ENCODE measurements around the gene ARPP21.
"Not testable (repeated sequence)": the region's sequence is repeated elsewhere in the genome, so short reads cannot be mapped to it uniquely, and the experiment has no call there.

Gene ARPP21

GRCh38 chr3:35639254-35640186, at the start of gene ARPP21:
Gene ARPP21 (plus strand): TSS chr3:35639525. CDS start chr3:35681752, 42,227 bp downstream.
- peaks cover 23% of the 10 kb centered on the region for H3K27me3 ChIP-seq (ENCODE audit: control insufficient read depth, insufficient read depth, low read length)
- H3K9ac ChIP-seq (ENCODE audit: low read length), result no peak within 1 kb of the TSS
- H3K4me3 ChIP-seq (ENCODE audit: low read length), result no peak within 1 kb of the TSS
- H3K9me3 ChIP-seq (ENCODE audit: control insufficient read depth, low read length), result no peaks in the 10 kb centered on the region
- H3K36me3 ChIP-seq (ENCODE audit: control insufficient read depth, insufficient read depth, low read length), result no peaks in the 10 kb centered on the region
- peaks cover 11% of the 10 kb centered on the region for H3K4me1 ChIP-seq (ENCODE audit: control insufficient read depth, insufficient read depth, low read length)

GRCh38 chr3:35592589-35593295, 46.6 kb upstream of the ARPP21 start:
- no peak overlapping the region for H3K9ac ChIP-seq (ENCODE audit: low read length)
- no peaks in the 10 kb centered on the region for H3K4me1 ChIP-seq (ENCODE audit: control insufficient read depth, insufficient read depth, low read length)
- H3K27me3 ChIP-seq (ENCODE audit: control insufficient read depth, insufficient read depth, low read length), result no peaks in the 10 kb centered on the region
- H3K9me3 ChIP-seq (ENCODE audit: control insufficient read depth, low read length), result no peaks in the 10 kb centered on the region
- H3K4me3 ChIP-seq (ENCODE audit: low read length), result no peak overlapping the region
- no peaks in the 10 kb centered on the region for H3K36me3 ChIP-seq (ENCODE audit: control insufficient read depth, insufficient read depth, low read length)

GRCh38 chr3:35594739-35595138, 44.6 kb upstream of the ARPP21 start:
- no peaks in the 10 kb centered on the region for H3K9me3 ChIP-seq (ENCODE audit: control insufficient read depth, low read length)
- H3K4me1 ChIP-seq (ENCODE audit: control insufficient read depth, insufficient read depth, low read length), result no peaks in the 10 kb centered on the region
- no peaks in the 10 kb centered on the region for H3K27me3 ChIP-seq (ENCODE audit: control insufficient read depth, insufficient read depth, low read length)
- H3K9ac ChIP-seq (ENCODE audit: low read length), result no peak overlapping the region
- no peaks in the 10 kb centered on the region for H3K36me3 ChIP-seq (ENCODE audit: control insufficient read depth, insufficient read depth, low read length)
- H3K4me3 ChIP-seq (ENCODE audit: low read length), result no peak overlapping the region

GRCh38 chr3:35596335-35596995, 42.9 kb upstream of the ARPP21 start:
- H3K9me3 ChIP-seq (ENCODE audit: control insufficient read depth, low read length), result no peaks in the 10 kb centered on the region
- no peak overlapping the region for H3K9ac ChIP-seq (ENCODE audit: low read length)
- H3K4me3 ChIP-seq (ENCODE audit: low read length), result no peak overlapping the region
- no peaks in the 10 kb centered on the region for H3K4me1 ChIP-seq (ENCODE audit: control insufficient read depth, insufficient read depth, low read length)
- H3K27me3 ChIP-seq (ENCODE audit: control insufficient read depth, insufficient read depth, low read length), result no peaks in the 10 kb centered on the region
- no peaks in the 10 kb centered on the region for H3K36me3 ChIP-seq (ENCODE audit: control insufficient read depth, insufficient read depth, low read length)

GRCh38 chr3:35597490-35597889, 41.8 kb upstream of the ARPP21 start:
- H3K27me3 ChIP-seq (ENCODE audit: control insufficient read depth, insufficient read depth, low read length), result no peaks in the 10 kb centered on the region
- no peak overlapping the region for H3K4me3 ChIP-seq (ENCODE audit: low read length)
- no peaks in the 10 kb centered on the region for H3K9me3 ChIP-seq (ENCODE audit: control insufficient read depth, low read length)
- no peaks in the 10 kb centered on the region for H3K36me3 ChIP-seq (ENCODE audit: control insufficient read depth, insufficient read depth, low read length)
- no peak overlapping the region for H3K9ac ChIP-seq (ENCODE audit: low read length)
- no peaks in the 10 kb centered on the region for H3K4me1 ChIP-seq (ENCODE audit: control insufficient read depth, insufficient read depth, low read length)

- Histone ChIP-seq H3K27me3 (ENCODE audit: control insufficient read depth, insufficient read depth, low read length) (no peaks in the 10 kb centered on the region), H3K36me3 (ENCODE audit: control insufficient read depth, insufficient read depth, low read length) (no peaks in the 10 kb centered on the region), H3K4me3 (ENCODE audit: low read length) (no peak overlapping the region)
These were observed 40.5 kb upstream of the ARPP21 start for GRCh38 chr3:35598804-35599203.

GRCh38 chr3:35601959-35602358, 37.4 kb upstream of the ARPP21 start:
- Histone ChIP-seq H3K9ac (ENCODE audit: low read length) (no peak overlapping the region), H3K4me3 (ENCODE audit: low read length) (no peak overlapping the region), H3K4me1 (ENCODE audit: control insufficient read depth, insufficient read depth, low read length) (no peaks in the 10 kb centered on the region), H3K36me3 (ENCODE audit: control insufficient read depth, insufficient read depth, low read length) (no peaks in the 10 kb centered on the region), H3K9me3 (ENCODE audit: control insufficient read depth, low read length) (no peaks in the 10 kb centered on the region), H3K27me3 (ENCODE audit: control insufficient read depth, insufficient read depth, low read length) (no peaks in the 10 kb centered on the region)

More at GRCh38 chr3:35598804-35599203, 40.5 kb upstream of the ARPP21 start:
- H3K9ac ChIP-seq (ENCODE audit: low read length), result no peak overlapping the region
- no peaks in the 10 kb centered on the region for H3K9me3 ChIP-seq (ENCODE audit: control insufficient read depth, low read length)
- H3K4me1 ChIP-seq (ENCODE audit: control insufficient read depth, insufficient read depth, low read length), result no peaks in the 10 kb centered on the region

GRCh38 chr3:35602395-35602936, 36.9 kb upstream of the ARPP21 start:
- Histone ChIP-seq H3K27me3 (ENCODE audit: control insufficient read depth, insufficient read depth, low read length) (no peaks in the 10 kb centered on the region), H3K9ac (ENCODE audit: low read length) (no peak overlapping the region)

GRCh38 chr3:35616346-35616745, 23.0 kb upstream of the ARPP21 start:
- H3K4me1 ChIP-seq (ENCODE audit: control insufficient read depth, insufficient read depth, low read length), result no peaks in the 10 kb centered on the region
- H3K36me3 ChIP-seq (ENCODE audit: control insufficient read depth, insufficient read depth, low read length), result no peaks in the 10 kb centered on the region
- no peak overlapping the region for H3K9ac ChIP-seq (ENCODE audit: low read length)
- no peak overlapping the region for H3K4me3 ChIP-seq (ENCODE audit: low read length)
- no peaks in the 10 kb centered on the region for H3K9me3 ChIP-seq (ENCODE audit: control insufficient read depth, low read length)
- H3K27me3 ChIP-seq (ENCODE audit: control insufficient read depth, insufficient read depth, low read length), result no peaks in the 10 kb centered on the region

More at GRCh38 chr3:35602395-35602936, 36.9 kb upstream of the ARPP21 start:
- Histone ChIP-seq H3K36me3 (ENCODE audit: control insufficient read depth, insufficient read depth, low read length) (no peaks in the 10 kb centered on the region), H3K9me3 (ENCODE audit: control insufficient read depth, low read length) (no peaks in the 10 kb centered on the region), H3K4me3 (ENCODE audit: low read length) (no peak overlapping the region), H3K4me1 (ENCODE audit: control insufficient read depth, insufficient read depth, low read length) (no peaks in the 10 kb centered on the region)

GRCh38 chr3:35617370-35617769, 22.0 kb upstream of the ARPP21 start:
- no peaks in the 10 kb centered on the region for H3K9me3 ChIP-seq (ENCODE audit: control insufficient read depth, low read length)
- no peaks in the 10 kb centered on the region for H3K36me3 ChIP-seq (ENCODE audit: control insufficient read depth, insufficient read depth, low read length)
- H3K9ac ChIP-seq (ENCODE audit: low read length), result no peak overlapping the region
- H3K4me1 ChIP-seq (ENCODE audit: control insufficient read depth, insufficient read depth, low read length), result no peaks in the 10 kb centered on the region
- H3K4me3 ChIP-seq (ENCODE audit: low read length), result no peak overlapping the region
- no peaks in the 10 kb centered on the region for H3K27me3 ChIP-seq (ENCODE audit: control insufficient read depth, insufficient read depth, low read length)

- H3K4me1 ChIP-seq (ENCODE audit: control insufficient read depth, insufficient read depth, low read length); H3K9ac ChIP-seq (ENCODE audit: low read length); H3K9me3 ChIP-seq (ENCODE audit: control insufficient read depth, low read length); H3K27me3 ChIP-seq (ENCODE audit: control insufficient read depth, insufficient read depth, low read length); H3K4me3 ChIP-seq (ENCODE audit: low read length); H3K36me3 ChIP-seq (ENCODE audit: control insufficient read depth, insufficient read depth, low read length): not testable (repeated sequence)
These were observed 19.1 kb upstream of the ARPP21 start for GRCh38 chr3:35620238-35620637.

All from mucosa of stomach (tissue), 1 donor.